MM.1S (cell line): ENCODE data around the gene TM4SF20.

Source experiments
- DNase-seq: peaks from one replicate; pipeline ENCODE4 v3.0.0-alpha.2; 2015
- H2AFZ ChIP-seq: fragments of 300-600 bp; sonication (generic); 2 replicates; pipeline ENCODE4 v1.6.0; 2016; ENCODE audit warnings: antibody characterized with exemption, low read length
- H3F3A ChIP-seq: fragments of 300-600 bp; sonication (generic); 2 replicates; pipeline ENCODE4 v1.6.1; 2016; ENCODE audit warnings: mild to moderate bottlenecking, antibody characterized with exemption, low read length, moderate library complexity, mixed read lengths; ENCODE audit not compliant: insufficient read depth
- H3K27ac ChIP-seq: fragments of 300-600 bp; sonication (generic); 2 replicates; pipeline ENCODE4 v1.5.1; 2016; ENCODE audit warnings: mild to moderate bottlenecking, low read length
- H3K27me3 ChIP-seq: fragments of 300-600 bp; sonication (generic); replicated peaks from 2 replicates; pipeline ENCODE4 v1.6.0; 2016; ENCODE audit warnings: low read length; ENCODE audit not compliant: insufficient read depth
- H3K36me3 ChIP-seq: fragments of 300-600 bp; sonication (generic); replicated peaks from 2 replicates; pipeline ENCODE4 v1.6.1; 2016; ENCODE audit warnings: mild to moderate bottlenecking, low read length, mixed read lengths; ENCODE audit not compliant: insufficient read depth
- H3K4me1 ChIP-seq: fragments of 300-600 bp; sonication (generic); 2 replicates; pipeline ENCODE4 v1.6.1; 2016; ENCODE audit warnings: low read length, mixed read lengths
- H3K4me2 ChIP-seq: fragments of 300-600 bp; sonication (generic); 2 replicates; pipeline ENCODE4 v1.6.0; 2016; ENCODE audit warnings: low read depth, low read length
- H3K4me3 ChIP-seq: fragments of 300-600 bp; sonication (generic); 2 replicates; pipeline ENCODE4 v1.5.1; 2016; ENCODE audit warnings: low read length, mixed read lengths
- H3K79me2 ChIP-seq: fragments of 300-600 bp; sonication (generic); 2 replicates; pipeline ENCODE4 v1.6.1; 2016; ENCODE audit warnings: mixed run types, low read length, mixed read lengths
- H3K9ac ChIP-seq: fragments of 300-600 bp; sonication (generic); 2 replicates; pipeline ENCODE4 v1.6.1; 2016; ENCODE audit warnings: low read length, mixed read lengths
- H3K9me2 ChIP-seq: fragments of 300-600 bp; sonication (generic); replicated peaks from 2 replicates; pipeline ENCODE4 v1.6.1; 2016; ENCODE audit warnings: mild to moderate bottlenecking, low read length, mixed read lengths; ENCODE audit not compliant: insufficient read depth
- H3K9me3 ChIP-seq: fragments of 300-600 bp; sonication (generic); replicated peaks from 2 replicates; pipeline ENCODE4 v1.6.1; 2016; ENCODE audit warnings: mild to moderate bottlenecking, low read length, mixed read lengths; ENCODE audit not compliant: insufficient read depth
- H4K20me1 ChIP-seq: fragments of 300-600 bp; sonication (generic); 2 replicates; pipeline ENCODE4 v1.6.1; 2016; ENCODE audit warnings: mild to moderate bottlenecking, low read length, moderate library complexity, mixed read lengths; ENCODE audit not compliant: insufficient read depth
- CTCF ChIP-seq: fragments of 300-600 bp; sonication (generic); IDR thresholded peaks from 2 replicates; pipeline ENCODE4 v1.5.1; 2016; ENCODE audit warnings: antibody characterized with exemption, low read length, mixed read lengths
- EZH2 ChIP-seq: fragments of 300-600 bp; sonication (generic); optimal IDR thresholded peaks from 2 replicates; pipeline ENCODE3; 2017; ENCODE audit warnings: low read depth, mild to moderate bottlenecking, antibody characterized with exemption, low read length, mixed read lengths
- EZH2phosphoT487 ChIP-seq: fragments of 300-600 bp; sonication (generic); IDR thresholded peaks from 2 replicates; pipeline ENCODE4 v1.6.1; 2018; ENCODE audit warnings: antibody characterized with exemption, low read length

The TM4SF20 gene

GRCh38 chr2:227341553-227341952 is 37.6 kb downstream of the TM4SF20 start:
- no peaks in the 10 kb centered on the region for H3K9me2 ChIP-seq
- no peaks in the 10 kb centered on the region for H4K20me1 ChIP-seq
- H3F3A ChIP-seq: no peaks in the 10 kb centered on the region
- H3K9ac ChIP-seq: no peak overlapping the region
- H3K36me3 ChIP-seq: no peaks in the 10 kb centered on the region
- no peaks in the 10 kb centered on the region for H3K9me3 ChIP-seq
- H3K4me3 ChIP-seq: no peak overlapping the region
- H3K4me2 ChIP-seq: no peak overlapping the region
- H3K27ac ChIP-seq: no peak overlapping the region
- no peaks in the 10 kb centered on the region for H3K4me1 ChIP-seq
- no peaks in the 10 kb centered on the region for H3K79me2 ChIP-seq
- H2AFZ ChIP-seq: no peak overlapping the region
- no peaks in the 10 kb centered on the region for H3K27me3 ChIP-seq
- TF ChIP-seq CTCF (no peak), EZH2 (no peak), EZH2phosphoT487 (no peak)
- no peak for DNase-seq

- Histone ChIP-seq H3K27ac (no peak overlapping the region), H3K79me2 (no peaks in the 10 kb centered on the region), H3K9me2 (no peaks in the 10 kb centered on the region), H3F3A (no peaks in the 10 kb centered on the region), H3K4me2 (no peak overlapping the region), H3K27me3 (no peaks in the 10 kb centered on the region), H3K4me3 (no peak overlapping the region), H3K4me1 (no peaks in the 10 kb centered on the region), H2AFZ (no peak overlapping the region), H3K9me3 (no peaks in the 10 kb centered on the region), H3K36me3 (no peaks in the 10 kb centered on the region; the same call in 1 of the 2 replicates), H4K20me1 (no peaks in the 10 kb centered on the region), H3K9ac (no peak overlapping the region)
- no peak for DNase-seq
- no peak for TF ChIP-seq EZH2
- no peak for TF ChIP-seq EZH2phosphoT487
These were observed 39.0 kb downstream of the TM4SF20 start for GRCh38 chr2:227340106-227340505.

GRCh38 chr2:227339098-227339599 is 40.0 kb downstream of the TM4SF20 start:
- H3F3A ChIP-seq: no peaks in the 10 kb centered on the region
- no peak for TF ChIP-seq CTCF
- TF ChIP-seq EZH2: no peak
- TF ChIP-seq EZH2phosphoT487: no peak
- no peaks in the 10 kb centered on the region for H3K4me1 ChIP-seq
- no peaks in the 10 kb centered on the region; the same call in 1 of the 2 replicates for H3K36me3 ChIP-seq
- no peak overlapping the region for H2AFZ ChIP-seq
- no peaks in the 10 kb centered on the region for H3K27me3 ChIP-seq
- H3K9me3 ChIP-seq: no peaks in the 10 kb centered on the region
- no peak overlapping the region for H3K27ac ChIP-seq
- H4K20me1 ChIP-seq: no peaks in the 10 kb centered on the region
- no peak overlapping the region for H3K4me3 ChIP-seq
- no peak overlapping the region for H3K9ac ChIP-seq
- no peaks in the 10 kb centered on the region for H3K79me2 ChIP-seq
- DNase-seq: no peak
- no peaks in the 10 kb centered on the region for H3K9me2 ChIP-seq
- H3K4me2 ChIP-seq: no peak overlapping the region

GRCh38 chr2:227337442-227337841 is 41.7 kb downstream of the TM4SF20 start:
- DNase-seq: no peak
- Histone ChIP-seq H3K9me3 (no peaks in the 10 kb centered on the region), H3K9ac (no peak overlapping the region), H3K4me1 (no peaks in the 10 kb centered on the region), H2AFZ (no peak overlapping the region), H3K4me3 (no peak overlapping the region), H3F3A (no peaks in the 10 kb centered on the region), H3K27ac (no peak overlapping the region), H3K4me2 (no peak overlapping the region), H3K79me2 (no peaks in the 10 kb centered on the region), H3K9me2 (no peaks in the 10 kb centered on the region), H4K20me1 (no peaks in the 10 kb centered on the region), H3K27me3 (no peaks in the 10 kb centered on the region), H3K36me3 (peaks cover 8% of the 10 kb centered on the region)
- TF ChIP-seq CTCF: no peak
- no peak for TF ChIP-seq EZH2phosphoT487
- TF ChIP-seq EZH2: no peak
